ENCODE results near the gene ZBTB37.
"Not testable (repeated sequence)": the region's sequence is repeated elsewhere in the genome, so short reads cannot be mapped to it uniquely, and the experiment has no call there.

Gene ZBTB37

GRCh38 chr1:173868266-173869020 lies at the start of gene ZBTB37:
ZBTB37 (plus strand) TSS chr1:173868380; CDS start chr1:173870226, 1,846 bp downstream.
- DNase-seq: peak; percentile 93

GRCh38 chr1:173818459-173818858 lies 49.7 kb upstream of the ZBTB37 start:
- DNase-seq: no peak

GRCh38 chr1:173821680-173822079 lies 46.5 kb upstream of the ZBTB37 start:
- DNase-seq: no peak

GRCh38 chr1:173823781-173824314 lies 44.3 kb upstream of the ZBTB37 start:
- no peak for DNase-seq

- peak; percentile 94 for DNase-seq
These were observed 43.7 kb upstream of the ZBTB37 start, which contains the start of the genes CENPL and DARS2 for GRCh38 chr1:173824315-173825081. CENPL (minus strand) TSS chr1:173824883; CDS start chr1:173811299, 13,584 bp downstream. DARS2 (plus strand) TSS chr1:173824673; CDS start chr1:173825230, 557 bp downstream.

- DNase-seq: no peak
These were observed 40.6 kb upstream of the ZBTB37 start for GRCh38 chr1:173827611-173828010.

GRCh38 chr1:173832748-173833147 lies 35.4 kb upstream of the ZBTB37 start:
- DNase-seq: no peak

GRCh38 chr1:173852105-173852504 lies 16.1 kb upstream of the ZBTB37 start:
- no peak for DNase-seq

GRCh38 chr1:173853074-173853473 lies 15.1 kb upstream of the ZBTB37 start:
- no peak for DNase-seq

- DNase-seq: no peak
These were observed 12.2 kb upstream of the ZBTB37 start for GRCh38 chr1:173856014-173856413.

- no peak for DNase-seq
These were observed 11.3 kb upstream of the ZBTB37 start for GRCh38 chr1:173856903-173857302.

GRCh38 chr1:173857363-173857917 lies 10.7 kb upstream of the ZBTB37 start:
- no peak for DNase-seq

- not testable (repeated sequence) for DNase-seq
These were observed 8.6 kb upstream of the ZBTB37 start for GRCh38 chr1:173859547-173859946.

GRCh38 chr1:173860065-173860464 lies 8.1 kb upstream of the ZBTB37 start:
- DNase-seq: no peak

GRCh38 chr1:173861731-173862145 lies 6.4 kb upstream of the ZBTB37 start:
- DNase-seq: no peak

GRCh38 chr1:173862146-173862768 lies 5.9 kb upstream of the ZBTB37 start:
- DNase-seq: not testable (repeated sequence)

GRCh38 chr1:173862769-173863223 lies 5.4 kb upstream of the ZBTB37 start:
- DNase-seq: no peak

GRCh38 chr1:173863224-173864161 lies 4.7 kb upstream of the ZBTB37 start:
- no peak for DNase-seq

GRCh38 chr1:173864179-173864867 lies 3.9 kb upstream of the ZBTB37 start:
- DNase-seq: no peak

- DNase-seq: no peak
These were observed 2.6 kb upstream of the ZBTB37 start for GRCh38 chr1:173865468-173866164.
